Fibroblast of lung (primary cell): ENCODE data around the gene COLEC11. TPM values are rescaled to one million over a fixed set of nuclear protein-coding genes. Genes with fewer than 3 reads are reported as not detected.

ENCODE experiments used
- DNase-seq, 2 donors: peaks; one replicate each; pipeline versions ENCODE4 v3.0.0 to v3.0.0-alpha.2; 2010; ENCODE audit warnings: low read depth in 2 of 2
- H2AFZ ChIP-seq: 2 replicates; pipeline ENCODE4 v1.5.1; 2012; ENCODE audit warnings: low read length, control low read depth, inconsistent platforms
- H3K27ac ChIP-seq: 2 replicates; pipeline ENCODE4 v1.5.1; 2011; ENCODE audit warnings: low read length, control low read depth; ENCODE audit not compliant: insufficient read depth
- H3K27me3 ChIP-seq: 2 replicates; pipeline ENCODE4 v1.5.1; 2011; ENCODE audit warnings: mild to moderate bottlenecking, low read length; ENCODE audit not compliant: control insufficient read depth, insufficient read depth
- H3K36me3 ChIP-seq: 2 replicates; pipeline ENCODE4 v1.5.1; 2011; ENCODE audit warnings: low read length; ENCODE audit not compliant: control insufficient read depth, insufficient read depth
- H3K4me1 ChIP-seq: 2 replicates; pipeline ENCODE4 v1.5.1; 2011; ENCODE audit warnings: low read length; ENCODE audit not compliant: control insufficient read depth, insufficient read depth; ENCODE audit errors: extremely low read depth
- H3K4me2 ChIP-seq: 2 replicates; pipeline ENCODE4 v1.5.1; 2011; ENCODE audit warnings: low read length, control low read depth; ENCODE audit not compliant: insufficient read depth; ENCODE audit errors: extremely low read depth
- H3K4me3 ChIP-seq, 4 experiments: fragments of 200-600 bp in 1 of 4; sonication (generic) in 1 of 4; replicated peaks in 1 of 4; 2 replicates each; pipeline ENCODE4 v1.5.1; 2011 to 2016; ENCODE audit warnings: low read length in 4 of 4, low read depth in 3 of 4, mild to moderate bottlenecking in 3 of 4, control low read depth in 2 of 4, inconsistent platforms in 1 of 4, mixed read lengths in 1 of 4; ENCODE audit not compliant: insufficient read depth in 1 of 4; ENCODE audit errors: control extremely low read depth in 1 of 4
- H3K79me2 ChIP-seq: 2 replicates; pipeline ENCODE4 v1.5.1; 2012; ENCODE audit warnings: mild to moderate bottlenecking, low read length, inconsistent platforms; ENCODE audit not compliant: control insufficient read depth, insufficient read depth
- H3K9ac ChIP-seq: 2 replicates; pipeline ENCODE4 v1.5.1; 2011; ENCODE audit warnings: mild to moderate bottlenecking, low read length, control low read depth; ENCODE audit not compliant: insufficient read depth
- H3K9me3 ChIP-seq: 2 replicates; pipeline ENCODE4 v1.5.1; 2012; ENCODE audit warnings: low read depth, low read length; ENCODE audit not compliant: control insufficient read depth, insufficient read depth
- H4K20me1 ChIP-seq: 2 replicates; pipeline ENCODE4 v1.5.1; 2011; ENCODE audit warnings: low read length; ENCODE audit not compliant: control insufficient read depth, insufficient read depth; ENCODE audit errors: extremely low read depth
- EZH2 ChIP-seq: IDR thresholded peaks from 2 replicates; pipeline ENCODE4 v1.5.1; 2012; ENCODE audit warnings: low read length, control low read depth, mild to moderate bottlenecking; ENCODE audit errors: missing control alignments
- polyA plus RNA-seq, 2 donors: library from polyadenylated mRNA; depleted of rRNA in 1 of 2; stranded (reverse) in 1 of 2; unstranded in 1 of 2; fragments of >200 nt; gene quantifications; 2 replicates each; pipeline ENCODE4 v1.2.1, GENCODE V29; 2011 to 2012; ENCODE audit warnings: missing spikeins in 1 of 2
- total RNA-seq: library from RNA; depleted of rRNA; stranded (reverse); fragments of >200 nt; gene quantifications from 2 replicates; pipeline ENCODE4 v1.2.1, GENCODE V29; 2014
- TF ChIP-seq, protein P1 (sequence below), 2 donors: IDR thresholded peaks in 1 of 2; conservative IDR thresholded peaks in 1 of 2; 1 replicate in 1 of 2; 2 replicates in 1 of 2; pipeline ENCODE4 v1.5.1; 2011 to 2012; ENCODE audit warnings: low read length in 2 of 2, control low read depth in 1 of 2, inconsistent platforms in 1 of 2, low read depth in 1 of 2, mild to moderate bottlenecking in 1 of 2

COLEC11 gene
- total and polyA plus RNA-seq, 2 donors (not counting 1 experiment from before 2014, with no cell fraction given), result 0.30 to 0.83 TPM

DNA sequence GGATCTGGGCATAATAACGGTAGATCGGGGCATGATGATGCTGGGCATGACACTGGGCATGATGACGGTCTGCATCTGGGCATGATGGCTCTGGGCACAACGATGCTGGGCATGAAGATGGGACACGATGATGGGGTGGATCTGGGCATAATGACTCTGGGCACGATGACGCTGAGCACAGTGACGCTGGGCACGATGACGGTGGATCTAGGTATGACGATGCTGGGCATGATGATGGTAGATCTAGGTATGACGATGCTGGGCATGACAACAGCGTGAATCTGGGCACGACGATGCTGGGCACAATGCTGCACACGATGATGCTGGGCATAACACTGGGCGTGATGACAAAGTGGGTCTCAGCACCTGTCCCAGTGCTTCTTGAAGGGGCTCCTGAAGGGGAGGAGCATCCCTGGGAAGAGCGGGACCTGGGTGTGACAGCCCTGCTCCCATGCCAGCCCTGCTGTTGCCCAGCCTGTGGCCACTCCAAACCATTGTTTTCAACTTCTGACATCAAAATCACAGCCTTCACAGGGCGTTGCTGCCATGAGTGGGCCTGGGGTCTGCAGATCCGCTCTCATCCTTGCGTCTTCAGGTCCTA lies 32.7 kb downstream of the COLEC11 start:
- Histone ChIP-seq H4K20me1 (no peaks in the 10 kb centered on the region), H3K9ac (no peak overlapping the region), H3K4me1 (no peaks in the 10 kb centered on the region), H3K4me2 (no peak overlapping the region), H3K27me3 (no peaks in the 10 kb centered on the region), H2AFZ (no peak overlapping the region), H3K36me3 (no peaks in the 10 kb centered on the region), H3K9me3 (no peaks in the 10 kb centered on the region), H3K4me3 (no peak overlapping the region), H3K27ac (no peak overlapping the region), H3K79me2 (no peaks in the 10 kb centered on the region)
- no peak for TF ChIP-seq EZH2
- TF ChIP-seq, protein P1, sequence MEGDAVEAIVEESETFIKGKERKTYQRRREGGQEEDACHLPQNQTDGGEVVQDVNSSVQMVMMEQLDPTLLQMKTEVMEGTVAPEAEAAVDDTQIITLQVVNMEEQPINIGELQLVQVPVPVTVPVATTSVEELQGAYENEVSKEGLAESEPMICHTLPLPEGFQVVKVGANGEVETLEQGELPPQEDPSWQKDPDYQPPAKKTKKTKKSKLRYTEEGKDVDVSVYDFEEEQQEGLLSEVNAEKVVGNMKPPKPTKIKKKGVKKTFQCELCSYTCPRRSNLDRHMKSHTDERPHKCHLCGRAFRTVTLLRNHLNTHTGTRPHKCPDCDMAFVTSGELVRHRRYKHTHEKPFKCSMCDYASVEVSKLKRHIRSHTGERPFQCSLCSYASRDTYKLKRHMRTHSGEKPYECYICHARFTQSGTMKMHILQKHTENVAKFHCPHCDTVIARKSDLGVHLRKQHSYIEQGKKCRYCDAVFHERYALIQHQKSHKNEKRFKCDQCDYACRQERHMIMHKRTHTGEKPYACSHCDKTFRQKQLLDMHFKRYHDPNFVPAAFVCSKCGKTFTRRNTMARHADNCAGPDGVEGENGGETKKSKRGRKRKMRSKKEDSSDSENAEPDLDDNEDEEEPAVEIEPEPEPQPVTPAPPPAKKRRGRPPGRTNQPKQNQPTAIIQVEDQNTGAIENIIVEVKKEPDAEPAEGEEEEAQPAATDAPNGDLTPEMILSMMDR (conservative IDR thresholded peaks at IDR 0.05 in 1 of 2, IDR thresholded peaks at IDR 0.05 in 1 of 2; ENCODE audit: low read depth in 1 of 2, low read length in 2 of 2), result no peak
- DNase-seq, result no peak

DNA sequence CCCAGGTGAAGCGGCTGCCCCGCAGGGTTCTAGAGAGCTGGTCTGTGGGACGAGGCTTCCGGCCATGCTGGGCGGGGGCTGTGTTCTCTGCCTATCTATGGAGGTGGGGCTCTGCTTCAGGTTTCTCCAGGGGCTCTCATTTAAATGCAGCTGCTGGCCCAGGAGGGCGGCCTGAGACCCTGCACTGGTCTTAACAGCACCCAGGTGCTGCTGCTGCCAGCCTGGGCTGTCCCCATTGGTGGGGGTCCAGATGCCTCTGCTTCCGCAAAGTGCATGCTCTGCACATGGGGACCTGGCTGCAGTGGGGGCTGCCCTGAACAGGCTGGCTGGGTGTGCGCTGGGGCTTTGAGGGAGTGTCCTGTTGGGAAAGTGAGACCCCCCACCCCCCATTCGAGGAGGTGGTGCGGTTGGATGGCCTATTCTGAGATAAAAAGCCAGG lies 33.3 kb downstream of the COLEC11 start:
- Histone ChIP-seq H3K4me1 (no peaks in the 10 kb centered on the region), H4K20me1 (no peaks in the 10 kb centered on the region), H3K9ac (no peak overlapping the region), H3K4me2 (no peak overlapping the region), H3K79me2 (no peaks in the 10 kb centered on the region), H3K27me3 (no peaks in the 10 kb centered on the region), H3K4me3 (no peak overlapping the region), H3K36me3 (no peaks in the 10 kb centered on the region), H3K9me3 (no peaks in the 10 kb centered on the region), H2AFZ (no peak overlapping the region), H3K27ac (no peak overlapping the region)
- TF ChIP-seq EZH2, result no peak
- TF ChIP-seq, protein P1 (conservative IDR thresholded peaks at IDR 0.05 in 1 of 2, IDR thresholded peaks at IDR 0.05 in 1 of 2; ENCODE audit: low read depth in 1 of 2, low read length in 2 of 2), result no peak
- DNase-seq, result no peak

DNA sequence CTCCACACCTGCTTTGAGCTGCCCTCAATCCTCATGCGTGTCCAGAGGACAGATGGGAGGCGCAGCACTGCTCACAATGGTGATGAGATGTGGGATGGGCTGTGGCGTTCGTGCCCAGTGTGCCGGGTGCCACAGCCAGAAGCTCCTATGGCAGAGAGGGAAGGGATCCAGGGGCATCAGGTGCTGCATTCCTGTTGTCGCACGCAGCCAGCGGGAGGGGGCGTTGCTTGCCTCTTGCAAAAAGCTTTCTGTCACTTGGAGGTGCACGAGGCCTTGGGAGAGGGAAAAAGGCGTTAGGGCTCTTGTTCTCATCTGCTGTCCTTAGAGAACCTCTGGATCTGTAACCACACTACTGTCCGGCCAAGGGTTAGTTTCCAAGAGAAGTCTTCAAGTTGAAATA lies 33.9 kb downstream of the COLEC11 start:
- no peaks in the 10 kb centered on the region for H3K27me3 ChIP-seq
- H3K79me2 ChIP-seq, result no peaks in the 10 kb centered on the region
- H2AFZ ChIP-seq, result no peak overlapping the region
- no peak overlapping the region for H3K27ac ChIP-seq
- no peak overlapping the region for H3K4me3 ChIP-seq
- H3K36me3 ChIP-seq, result no peaks in the 10 kb centered on the region
- no peak for DNase-seq
- H3K9me3 ChIP-seq, result no peaks in the 10 kb centered on the region
- H3K4me1 ChIP-seq, result no peaks in the 10 kb centered on the region
- no peak overlapping the region for H3K4me2 ChIP-seq
- no peak overlapping the region for H3K9ac ChIP-seq
- no peaks in the 10 kb centered on the region for H4K20me1 ChIP-seq
- TF ChIP-seq, protein P1 (conservative IDR thresholded peaks at IDR 0.05 in 1 of 2, IDR thresholded peaks at IDR 0.05 in 1 of 2; ENCODE audit: low read depth in 1 of 2, low read length in 2 of 2), result no peak
- no peak for TF ChIP-seq EZH2
